MCF 10A (cell line): ENCODE data around the gene HES5. TPM values are rescaled to one million over a fixed set of nuclear protein-coding genes. Genes with fewer than 3 reads are reported as not detected.
"Not testable (repeated sequence)": the region's sequence is repeated elsewhere in the genome, so short reads cannot be mapped to it uniquely, and the experiment has no call there.

ENCODE experiments used
- Bru-seq: library from RNA; stranded (reverse); fragments of 400-500 nt; gene quantifications from one replicate; lab custom pipeline; 2021; lab: Mats Ljungman, UMichigan
- BruChase-seq, 2 experiments: library from RNA; stranded (reverse); fragments of 400-500 nt; gene quantifications; one replicate each; lab custom pipeline; 2021; lab: Mats Ljungman, UMichigan
- BruUV-seq: library from RNA; stranded (reverse); fragments of 400-500 nt; replicated peaks from 2 replicates; lab custom pipeline; 2021; lab: Mats Ljungman, UMichigan
- CTCF ChIA-PET: fragments of 300-600 bp; sonication (Branson Sonifier 250); formaldehyde crosslinking; extraction: SDS; loops from one replicate; lab custom pipeline; 2021; ENCODE audit warnings: antibody characterized with exemption, inconsistent platforms; lab: Yijun Ruan, JAX
- POLR2A ChIA-PET: fragments of 300-600, 350-650 bp; sonication (Branson Sonifier 250); formaldehyde crosslinking; extraction: SDS; loops from one replicate; lab custom pipeline; 2020; ENCODE audit warnings: antibody characterized with exemption, inconsistent platforms; lab: Yijun Ruan, JAX
- DNase-seq: peaks from one replicate; pipeline ENCODE4 v3.0.0-alpha.2; 2018; ENCODE audit not compliant: unreplicated experiment
- H3K27ac Mint-ChIP-seq: one replicate; pipeline ENCODE4 v1.8.0; 2022; ENCODE audit warnings: mild to moderate bottlenecking, low read depth, mixed read lengths; ENCODE audit not compliant: unreplicated experiment
- H3K27me3 Mint-ChIP-seq: one replicate; pipeline ENCODE4 v1.8.0; 2022; ENCODE audit warnings: mixed read lengths; ENCODE audit not compliant: insufficient read depth, unreplicated experiment
- H3K36me3 Mint-ChIP-seq: one replicate; pipeline ENCODE4 v1.8.0; 2022; ENCODE audit warnings: mild to moderate bottlenecking, moderate library complexity, mixed read lengths; ENCODE audit not compliant: insufficient read depth, unreplicated experiment
- H3K4me1 Mint-ChIP-seq: one replicate; pipeline ENCODE4 v1.8.0; 2022; ENCODE audit warnings: mixed read lengths; ENCODE audit not compliant: insufficient read depth, unreplicated experiment
- H3K4me3 Mint-ChIP-seq: one replicate; pipeline ENCODE4 v1.8.0; 2022; ENCODE audit warnings: mild to moderate bottlenecking, moderate library complexity, mixed read lengths; ENCODE audit not compliant: unreplicated experiment
- H3K9me3 Mint-ChIP-seq: one replicate; pipeline ENCODE4 v1.8.0; 2022; ENCODE audit warnings: mixed read lengths; ENCODE audit not compliant: unreplicated experiment
- CTCF ChIP-seq: fragments of 200-600 bp; IDR thresholded peaks from one replicate; pipeline ENCODE4 v1.8.0; 2022; ENCODE audit warnings: antibody characterized with exemption, mild to moderate bottlenecking; ENCODE audit not compliant: unreplicated experiment
- intact Hi-C: fragments of 100-400 bp; cut with micrococcal nuclease; formaldehyde crosslinking; loops from 2 replicates; pipeline ENCODE4 v1.14.1; 2022
- long read RNA-seq: library from polyadenylated mRNA; stranded (forward); transcript quantifications from one replicate; pipeline ENCODE4 v2.0.0, GENCODE V29; 2022
- total RNA-seq: library from RNA; stranded (reverse); gene quantifications from 2 replicates; pipeline ENCODE4 v1.2.3, GENCODE V29; 2022

Gene HES5, protein sequence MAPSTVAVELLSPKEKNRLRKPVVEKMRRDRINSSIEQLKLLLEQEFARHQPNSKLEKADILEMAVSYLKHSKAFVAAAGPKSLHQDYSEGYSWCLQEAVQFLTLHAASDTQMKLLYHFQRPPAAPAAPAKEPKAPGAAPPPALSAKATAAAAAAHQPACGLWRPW
- total RNA-seq: not detected in 2 replicates
- Bru-seq, nascent RNA: percentile 20 among the genes with signal in this experiment
- not detected for BruChase-seq, experiment 1, labeled RNA remaining after a 6-hour chase
- BruChase-seq, experiment 2, labeled RNA remaining after a 2-hour chase: not detected
- long read RNA-seq, partial matches to known transcripts: 0 of 1 reads
- long read RNA-seq, other reads (novel, unspliced or antisense): 0 of 1 reads

DNA sequence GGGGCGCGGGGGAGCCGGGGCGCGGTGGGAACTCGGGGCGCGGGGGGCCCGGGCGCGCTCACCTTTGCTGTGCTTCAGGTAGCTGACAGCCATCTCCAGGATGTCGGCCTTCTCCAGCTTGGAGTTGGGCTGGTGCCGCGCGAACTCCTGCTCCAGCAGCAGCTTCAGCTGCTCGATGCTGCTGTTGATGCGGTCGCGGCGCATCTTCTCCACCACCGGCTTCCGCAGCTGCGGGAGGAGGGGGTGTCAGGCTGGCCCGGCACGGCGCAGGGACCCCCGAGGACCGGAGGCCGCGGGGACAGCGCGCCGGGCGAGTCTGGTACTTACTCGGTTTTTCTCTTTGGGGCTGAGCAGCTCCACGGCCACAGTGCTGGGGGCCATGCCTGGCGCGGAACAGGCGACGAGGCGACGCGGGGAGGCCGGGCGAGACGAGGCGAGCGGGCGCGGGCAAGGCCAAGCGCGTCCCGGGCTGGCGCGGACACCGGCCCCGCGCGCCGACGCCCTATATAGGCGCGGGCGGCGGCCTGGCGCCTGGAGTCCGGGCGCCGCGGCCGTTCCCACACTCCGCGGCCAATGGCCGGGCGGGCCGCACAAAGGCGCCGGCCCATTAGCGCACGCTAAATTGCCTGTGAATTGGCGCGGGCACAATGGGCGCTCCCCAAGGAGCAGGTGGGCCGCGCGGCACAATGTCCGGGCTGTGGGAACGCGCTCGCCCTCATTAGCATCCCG lies at the start of gene HES5:
Gene HES5 (minus strand): TSS at position 480 of the 729 bp plus-strand sequence. CDS start 99 bp downstream, at position 381.
- Mint-ChIP-seq H3K4me1 (peaks cover 38% of the 10 kb centered on the region), H3K27ac (peak within 1 kb of the TSS; percentile 57)

DNA sequence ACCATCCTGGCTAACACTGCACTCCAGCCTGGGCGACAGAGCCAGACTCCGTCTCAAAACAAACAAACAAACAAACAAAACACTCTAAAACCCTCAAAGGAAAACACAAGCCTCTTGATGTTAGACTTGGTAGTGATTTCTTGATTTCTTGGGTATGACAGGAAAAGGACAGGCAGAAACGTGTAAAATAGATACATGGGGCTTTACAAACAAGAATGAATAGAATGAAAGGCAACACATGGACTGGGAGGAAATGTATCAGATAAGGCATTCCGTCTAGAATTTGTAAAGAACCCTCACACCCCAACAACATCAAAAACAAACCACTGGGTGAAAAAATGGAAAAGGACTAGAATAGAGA lies 48.7 kb upstream of the HES5 start:
- Mint-ChIP-seq H3K4me1 (no peaks in the 10 kb centered on the region), H3K36me3 (no peaks in the 10 kb centered on the region), H3K27ac (no peak overlapping the region), H3K4me3 (no peak overlapping the region), H3K27me3 (peaks cover 6% of the 10 kb centered on the region), H3K9me3 (peaks cover 3% of the 10 kb centered on the region)
- ChIA-PET CTCF (no interaction called here), POLR2A (no interaction called here)
- DNase-seq: no peak
- BruUV-seq: no TSS peak
- TF ChIP-seq CTCF: no peak
- intact Hi-C loops: no loop called here

More for the DNA sequence above, at the start of gene HES5:
- Mint-ChIP-seq H3K9me3 (no peaks in the 10 kb centered on the region), H3K36me3 (peaks cover 8% of the 10 kb centered on the region), H3K27me3 (no peaks in the 10 kb centered on the region), H3K4me3 (no peak within 1 kb of the TSS)
- POLR2A ChIA-PET: interaction anchor here (1.4 kb wide), 1 partner anchor 16 kb away, joined by 6 read pairs; no protein-coding TSS in a partner anchor
- BruUV-seq: no TSS peak
- no peak for TF ChIP-seq CTCF
- CTCF ChIA-PET: interaction anchor here (0.6 kb wide), 2 partner anchors 102 to 1173 kb away, joined by 3 read pairs; no protein-coding TSS in a partner anchor
- intact Hi-C loops: no loop called here
- no peak for DNase-seq

GRCh38 chr1:2577565-2578075 lies 47.6 kb upstream of the HES5 start:
- BruUV-seq, POLR2A ChIA-PET, H3K4me3 Mint-ChIP-seq, DNase-seq, H3K4me1 Mint-ChIP-seq, H3K9me3 Mint-ChIP-seq, H3K27ac Mint-ChIP-seq, H3K36me3 Mint-ChIP-seq, intact Hi-C loops: not testable (repeated sequence)
- CTCF ChIA-PET: interaction anchor here (0.6 kb wide), 1 partner anchor 16 kb away, joined by 3 read pairs; no protein-coding TSS in a partner anchor
- peaks cover 17% of the 10 kb centered on the region for H3K27me3 Mint-ChIP-seq

GRCh38 chr1:2575801-2576663 lies 46.0 kb upstream of the HES5 start:
- POLR2A ChIA-PET: no interaction called here
- no peaks in the 10 kb centered on the region for H3K4me1 Mint-ChIP-seq
- no peak overlapping the region for H3K27ac Mint-ChIP-seq
- no peaks in the 10 kb centered on the region for H3K36me3 Mint-ChIP-seq
- peaks cover 10% of the 10 kb centered on the region for H3K9me3 Mint-ChIP-seq
- peaks cover 23% of the 10 kb centered on the region for H3K27me3 Mint-ChIP-seq
- CTCF ChIA-PET: no interaction called here
- H3K4me3 Mint-ChIP-seq: no peak overlapping the region
- no peak for TF ChIP-seq CTCF
- intact Hi-C loops: no loop called here
- BruUV-seq: no TSS peak
- DNase-seq: no peak
